Liver (tissue), 9 donors: Measurements from ENCODE around the gene SH3BGRL3. TPM values are rescaled to one million over a fixed set of nuclear protein-coding genes. Genes with fewer than 3 reads are reported as not detected.
A peak's percentile ranks its signal among the peaks of the same experiment; 100 is the strongest.
"Not testable (repeated sequence)": the region's sequence is repeated elsewhere in the genome, so short reads cannot be mapped to it uniquely, and the experiment has no call there.

Source experiments
- DNase-seq: peaks from one replicate; pipeline ENCODE4 v3.0.0-alpha.2; 2017; ENCODE audit warnings: low spot score
- H3K27ac ChIP-seq, 2 donors: one replicate each; pipeline ENCODE4 v1.7.0; 2013; ENCODE audit warnings: inconsistent platforms in 2 of 2, low read length in 2 of 2, control low read depth in 1 of 2, low read depth in 1 of 2, mild to moderate bottlenecking in 1 of 2
- H3K27me3 ChIP-seq, 4 donors: one replicate each; pipeline versions ENCODE4 v1.6.1 to v1.7.0; 2013; ENCODE audit warnings: low read length in 3 of 4, inconsistent platforms in 1 of 4, mild to moderate bottlenecking in 1 of 4, moderate library complexity in 1 of 4; ENCODE audit not compliant: control insufficient read depth in 4 of 4, insufficient read depth in 4 of 4
- H3K36me3 ChIP-seq, 4 donors: one replicate each; pipeline versions ENCODE4 v1.6.1 to v1.7.0; 2013; ENCODE audit warnings: low read length in 3 of 4, mild to moderate bottlenecking in 3 of 4, low read depth in 1 of 4, moderate library complexity in 1 of 4; ENCODE audit not compliant: control insufficient read depth in 4 of 4, insufficient read depth in 3 of 4
- H3K4me1 ChIP-seq, 4 donors: one replicate each; pipeline versions ENCODE4 v1.6.1 to v1.7.0; 2013; ENCODE audit warnings: low read length in 3 of 4, mild to moderate bottlenecking in 3 of 4, moderate library complexity in 1 of 4; ENCODE audit not compliant: control insufficient read depth in 4 of 4, insufficient read depth in 4 of 4
- H3K4me3 ChIP-seq, 3 donors: one replicate each; pipeline versions ENCODE4 v1.6.1 to v1.7.0; 2013; ENCODE audit warnings: low read length in 3 of 3, control low read depth in 1 of 3, low read depth in 1 of 3, mild to moderate bottlenecking in 1 of 3
- H3K9ac ChIP-seq, 2 donors: one replicate each; pipeline ENCODE4 v1.7.0; 2013; ENCODE audit warnings: low read length in 2 of 2, mild to moderate bottlenecking in 2 of 2, moderate library complexity in 2 of 2, control low read depth in 1 of 2, low read depth in 1 of 2
- H3K9me3 ChIP-seq, 4 donors: one replicate each; pipeline versions ENCODE4 v1.6.1 to v1.7.0; 2013; ENCODE audit warnings: low read length in 3 of 4; ENCODE audit not compliant: control insufficient read depth in 4 of 4
- EGR1 ChIP-seq, 2 donors: IDR thresholded peaks; 2 replicates each; pipeline ENCODE4 v1.6.1; 2016 to 2018; ENCODE audit warnings: antibody characterized with exemption in 2 of 2, low read depth in 2 of 2
- FOXA1 ChIP-seq: IDR thresholded peaks from 2 replicates; pipeline ENCODE4 v1.6.1; 2016; ENCODE audit warnings: antibody characterized with exemption
- GABPA ChIP-seq, 2 donors: IDR thresholded peaks in 1 of 2; conservative IDR thresholded peaks in 1 of 2; 2 replicates each; pipeline ENCODE4 v1.6.1; 2016; ENCODE audit warnings: antibody characterized with exemption in 2 of 2, mild to moderate bottlenecking in 1 of 2, moderate library complexity in 1 of 2
- HNF4A ChIP-seq, 2 donors: conservative IDR thresholded peaks; 2 replicates each; pipeline ENCODE4 v1.6.1; 2016; ENCODE audit warnings: antibody characterized with exemption in 2 of 2, mild to moderate bottlenecking in 2 of 2
- RAD21 ChIP-seq, 2 donors: IDR thresholded peaks; 2 replicates each; pipeline ENCODE4 v1.6.1; 2016; ENCODE audit warnings: antibody characterized with exemption in 2 of 2, mild to moderate bottlenecking in 2 of 2
- RXRA ChIP-seq, 2 donors: IDR thresholded peaks; 2 replicates each; pipeline ENCODE4 v1.6.1; 2017 to 2018; ENCODE audit warnings: antibody characterized with exemption in 2 of 2, mild to moderate bottlenecking in 1 of 2
- SP1 ChIP-seq: IDR thresholded peaks from 2 replicates; pipeline ENCODE4 v1.6.1; 2018; ENCODE audit warnings: antibody characterized with exemption, mild to moderate bottlenecking
- TAF1 ChIP-seq: conservative IDR thresholded peaks from 2 replicates; pipeline ENCODE4 v1.6.1; 2016; ENCODE audit warnings: antibody characterized with exemption, mild to moderate bottlenecking
- YY1 ChIP-seq: IDR thresholded peaks from 2 replicates; pipeline ENCODE4 v1.6.1; 2016; ENCODE audit warnings: antibody characterized with exemption, mild to moderate bottlenecking
- WGBS: extraction: QIAGEN DNeasy Blood & Tissue Kit; methylation state at CpG from one replicate; pipeline ENCODE4 v1.1.7; 2013; 5-methylcytosine and 5-hydroxymethylcytosine counted together
- polyA plus RNA-seq, 2 donors: library from polyadenylated mRNA; stranded (reverse) in 1 of 2; unstranded in 1 of 2; fragments of 200-250 nt in 1 of 2; fragments of >200 nt in 1 of 2; fragmentation: Nextera tagmentation in 1 of 2; extraction: Ambion mirVana in 1 of 2; gene quantifications; one replicate each; pipeline versions ENCODE4 v1.2.1 to v1.2.3, GENCODE V29; 2013 to 2015
- total RNA-seq, 2 donors: library from RNA; depleted of rRNA; stranded (reverse); fragments of >200 nt; gene quantifications; one replicate each; pipeline ENCODE4 v1.2.3, GENCODE V29; 2014
- TF ChIP-seq, protein P1 (sequence below): IDR thresholded peaks from 2 replicates; pipeline ENCODE4 v1.6.1; 2016; ENCODE audit warnings: antibody characterized with exemption, mild to moderate bottlenecking
- TF ChIP-seq, protein P2 (sequence below): IDR thresholded peaks from 2 replicates; pipeline ENCODE4 v1.6.1; 2016; ENCODE audit warnings: antibody characterized with exemption
- TF ChIP-seq, protein P3 (sequence below): fragments of 150-350 bp; IDR thresholded peaks from 2 replicates; pipeline ENCODE4 v1.5.1; 2017; ENCODE audit warnings: improper control_type of control experiment, low read depth, low read length; ENCODE audit not compliant: missing input control
- TF ChIP-seq, protein P4 (sequence below): IDR thresholded peaks from 2 replicates; pipeline ENCODE4 v1.6.1; 2016; ENCODE audit warnings: antibody characterized with exemption
- donor health status: healthy.
- donor health status: healthy.
- donor health status: healthy.
- donor health status: healthy.
- donor health status: healthy.

SH3BGRL3 gene
- 10 to 100 TPM in 1 of 2 donors, 1 to 10 TPM in 1; 4.5 to 10.0 TPM for total RNA-seq
- polyA plus RNA-seq = 10 to 100 TPM; 36.0 to 93.2 TPM

DNA sequence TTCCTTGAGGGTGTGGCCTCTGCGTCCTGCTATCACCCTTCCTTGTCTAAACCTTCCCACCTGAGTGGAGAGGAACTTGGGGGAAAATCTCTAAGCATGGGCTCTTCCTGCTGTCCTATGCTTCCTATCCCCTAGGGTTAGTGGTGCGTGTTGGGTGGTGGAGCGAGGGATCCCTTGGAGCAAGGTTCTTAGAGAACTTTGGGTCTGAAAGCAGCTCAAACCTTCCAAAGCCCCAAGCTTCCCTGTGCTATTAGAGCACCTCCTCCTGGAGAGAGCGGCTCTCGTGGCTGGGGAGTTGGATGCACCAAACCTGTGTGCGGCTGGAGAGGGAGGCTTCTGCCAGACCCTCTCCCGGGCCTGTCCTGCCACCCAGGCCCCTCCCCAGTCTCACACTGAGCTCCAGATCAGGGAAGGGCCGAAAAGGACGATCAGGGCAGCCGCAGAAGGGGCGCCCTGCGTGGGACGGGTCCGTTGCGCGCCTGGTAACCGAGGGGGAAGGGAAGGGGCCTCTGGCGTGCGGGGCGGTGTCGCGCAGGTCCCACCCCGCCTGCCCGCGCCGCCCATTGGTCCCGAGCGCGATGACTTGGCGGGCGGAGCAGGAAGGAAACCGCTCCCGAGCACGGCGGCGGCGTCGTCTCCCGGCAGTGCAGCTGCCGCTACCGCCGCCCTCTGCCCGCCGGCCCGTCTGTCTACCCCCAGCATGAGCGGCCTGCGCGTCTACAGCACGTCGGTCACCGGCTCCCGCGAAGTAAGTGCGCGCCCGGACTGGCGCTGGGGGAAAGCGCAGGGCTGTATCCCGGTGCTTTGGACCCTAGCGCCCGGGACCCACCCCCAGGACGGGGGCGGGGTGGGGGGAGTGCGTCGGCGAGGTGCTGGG lies at the start of gene SH3BGRL3:
Gene SH3BGRL3, plus strand, starts transcription at position 631 of the 877 bp plus-strand sequence. Its CDS starts 70 bp downstream, at position 701.
- peak within 1 kb of the TSS; percentile 86 to 96 for H3K27ac ChIP-seq
- H3K9me3 ChIP-seq = no peaks in the 10 kb centered on the region
- H3K4me1 ChIP-seq = peaks cover 17 to 57% (median 33%) of the 10 kb centered on the region in 4 donors
- TF ChIP-seq RAD21 (IDR thresholded peaks at IDR 0.05) (peak; percentile 10 to 25), RXRA (IDR thresholded peaks at IDR 0.05) (no peak), YY1 (peak; percentile 14), FOXA1 (no peak), TAF1 (no peak), SP1 (peak; percentile 65), HNF4A (conservative IDR thresholded peaks at IDR 0.05) (no peak), GABPA (IDR thresholded peaks at IDR 0.05 in 1 of 2, conservative IDR thresholded peaks at IDR 0.05 in 1 of 2) (peak in 1 of 2 donors; percentile 66), EGR1 (IDR thresholded peaks at IDR 0.05; ENCODE audit: low read depth in 2 of 2) (no peak)
- TF ChIP-seq, protein P1, sequence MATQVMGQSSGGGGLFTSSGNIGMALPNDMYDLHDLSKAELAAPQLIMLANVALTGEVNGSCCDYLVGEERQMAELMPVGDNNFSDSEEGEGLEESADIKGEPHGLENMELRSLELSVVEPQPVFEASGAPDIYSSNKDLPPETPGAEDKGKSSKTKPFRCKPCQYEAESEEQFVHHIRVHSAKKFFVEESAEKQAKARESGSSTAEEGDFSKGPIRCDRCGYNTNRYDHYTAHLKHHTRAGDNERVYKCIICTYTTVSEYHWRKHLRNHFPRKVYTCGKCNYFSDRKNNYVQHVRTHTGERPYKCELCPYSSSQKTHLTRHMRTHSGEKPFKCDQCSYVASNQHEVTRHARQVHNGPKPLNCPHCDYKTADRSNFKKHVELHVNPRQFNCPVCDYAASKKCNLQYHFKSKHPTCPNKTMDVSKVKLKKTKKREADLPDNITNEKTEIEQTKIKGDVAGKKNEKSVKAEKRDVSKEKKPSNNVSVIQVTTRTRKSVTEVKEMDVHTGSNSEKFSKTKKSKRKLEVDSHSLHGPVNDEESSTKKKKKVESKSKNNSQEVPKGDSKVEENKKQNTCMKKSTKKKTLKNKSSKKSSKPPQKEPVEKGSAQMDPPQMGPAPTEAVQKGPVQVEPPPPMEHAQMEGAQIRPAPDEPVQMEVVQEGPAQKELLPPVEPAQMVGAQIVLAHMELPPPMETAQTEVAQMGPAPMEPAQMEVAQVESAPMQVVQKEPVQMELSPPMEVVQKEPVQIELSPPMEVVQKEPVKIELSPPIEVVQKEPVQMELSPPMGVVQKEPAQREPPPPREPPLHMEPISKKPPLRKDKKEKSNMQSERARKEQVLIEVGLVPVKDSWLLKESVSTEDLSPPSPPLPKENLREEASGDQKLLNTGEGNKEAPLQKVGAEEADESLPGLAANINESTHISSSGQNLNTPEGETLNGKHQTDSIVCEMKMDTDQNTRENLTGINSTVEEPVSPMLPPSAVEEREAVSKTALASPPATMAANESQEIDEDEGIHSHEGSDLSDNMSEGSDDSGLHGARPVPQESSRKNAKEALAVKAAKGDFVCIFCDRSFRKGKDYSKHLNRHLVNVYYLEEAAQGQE = no peak
- TF ChIP-seq, protein P2, sequence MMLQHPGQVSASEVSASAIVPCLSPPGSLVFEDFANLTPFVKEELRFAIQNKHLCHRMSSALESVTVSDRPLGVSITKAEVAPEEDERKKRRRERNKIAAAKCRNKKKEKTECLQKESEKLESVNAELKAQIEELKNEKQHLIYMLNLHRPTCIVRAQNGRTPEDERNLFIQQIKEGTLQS = no peak
- TF ChIP-seq, protein P3, sequence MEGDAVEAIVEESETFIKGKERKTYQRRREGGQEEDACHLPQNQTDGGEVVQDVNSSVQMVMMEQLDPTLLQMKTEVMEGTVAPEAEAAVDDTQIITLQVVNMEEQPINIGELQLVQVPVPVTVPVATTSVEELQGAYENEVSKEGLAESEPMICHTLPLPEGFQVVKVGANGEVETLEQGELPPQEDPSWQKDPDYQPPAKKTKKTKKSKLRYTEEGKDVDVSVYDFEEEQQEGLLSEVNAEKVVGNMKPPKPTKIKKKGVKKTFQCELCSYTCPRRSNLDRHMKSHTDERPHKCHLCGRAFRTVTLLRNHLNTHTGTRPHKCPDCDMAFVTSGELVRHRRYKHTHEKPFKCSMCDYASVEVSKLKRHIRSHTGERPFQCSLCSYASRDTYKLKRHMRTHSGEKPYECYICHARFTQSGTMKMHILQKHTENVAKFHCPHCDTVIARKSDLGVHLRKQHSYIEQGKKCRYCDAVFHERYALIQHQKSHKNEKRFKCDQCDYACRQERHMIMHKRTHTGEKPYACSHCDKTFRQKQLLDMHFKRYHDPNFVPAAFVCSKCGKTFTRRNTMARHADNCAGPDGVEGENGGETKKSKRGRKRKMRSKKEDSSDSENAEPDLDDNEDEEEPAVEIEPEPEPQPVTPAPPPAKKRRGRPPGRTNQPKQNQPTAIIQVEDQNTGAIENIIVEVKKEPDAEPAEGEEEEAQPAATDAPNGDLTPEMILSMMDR = peak; percentile 8
- TF ChIP-seq, protein P4, sequence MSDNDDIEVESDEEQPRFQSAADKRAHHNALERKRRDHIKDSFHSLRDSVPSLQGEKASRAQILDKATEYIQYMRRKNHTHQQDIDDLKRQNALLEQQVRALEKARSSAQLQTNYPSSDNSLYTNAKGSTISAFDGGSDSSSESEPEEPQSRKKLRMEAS = no peak
- no peaks in the 10 kb centered on the region for H3K36me3 ChIP-seq
- 3% methylated on average over 66 of the region's 66 CpGs for WGBS
- peak within 1 kb of the TSS; percentile 42 to 61 for H3K9ac ChIP-seq
- H3K27me3 ChIP-seq = no peaks in the 10 kb centered on the region
- DNase-seq = peak; percentile 84
- H3K4me3 ChIP-seq = peak within 1 kb of the TSS; percentile 60 to 89 (median 78)

DNA sequence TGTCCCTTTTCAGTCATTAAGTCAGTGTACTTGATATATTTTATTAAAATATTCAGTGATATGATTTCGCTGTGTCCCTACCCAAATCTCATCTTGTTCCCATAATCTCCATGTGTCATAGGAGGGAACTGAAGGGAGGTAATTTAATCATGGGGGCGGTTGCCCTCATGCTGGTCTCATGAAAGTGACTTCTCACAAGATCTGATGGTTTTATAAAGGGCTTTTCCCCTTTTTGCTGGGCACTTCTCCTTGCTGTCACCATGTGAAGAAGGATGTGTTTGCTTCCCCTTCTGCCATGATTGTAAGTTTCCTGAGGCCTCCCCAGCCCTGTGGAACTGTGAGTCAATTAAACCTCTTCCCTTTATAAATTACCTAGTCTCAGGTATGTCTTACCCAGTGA lies 49.2 kb upstream of the SH3BGRL3 start:
- H3K36me3 ChIP-seq = not testable (repeated sequence)
- WGBS = 90% methylated on average over 2 of the region's 2 CpGs

More for the DNA sequence above, 49.2 kb upstream of the SH3BGRL3 start:
- not testable (repeated sequence) for H3K4me3 ChIP-seq, DNase-seq, H3K9me3 ChIP-seq, H3K27me3 ChIP-seq, H3K27ac ChIP-seq, H3K9ac ChIP-seq
- H3K4me1 ChIP-seq = peaks cover 0 to 27% (median 14%) of the 10 kb centered on the region in 4 donors
